Hematopoietic multipotent progenitor cell treated with erythropoietin and hydrocortisone succinate and interleukin-3 and kit ligand, for 17 days (in vitro differentiated cells): Measurements from ENCODE around the gene ATF4.

Experiments
- DNase-seq: peaks from one replicate; pipeline ENCODE4 v3.0.0-alpha.2; 2015; ENCODE audit warnings: low spot score

ATF4 gene

DNA sequence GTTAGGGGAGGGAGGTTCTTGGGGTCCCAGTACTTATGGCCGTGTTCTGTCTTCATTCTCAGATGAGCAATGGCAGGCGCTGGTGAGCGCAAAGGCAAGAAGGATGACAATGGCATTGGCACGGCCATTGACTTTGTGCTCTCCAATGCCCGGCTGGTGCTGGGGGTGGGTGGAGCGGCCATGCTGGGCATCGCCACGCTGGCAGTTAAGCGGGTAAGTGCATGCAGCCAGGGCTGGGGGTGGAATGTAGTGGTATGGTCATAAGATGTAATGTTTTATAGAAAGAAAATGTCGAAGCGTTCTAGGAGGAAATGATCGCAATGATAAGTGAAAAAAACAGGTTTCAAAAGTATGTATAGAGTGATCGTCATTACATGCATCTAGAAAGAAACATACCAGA is 9.1 kb upstream of the ATF4 start:
- DNase-seq = no peak

DNA sequence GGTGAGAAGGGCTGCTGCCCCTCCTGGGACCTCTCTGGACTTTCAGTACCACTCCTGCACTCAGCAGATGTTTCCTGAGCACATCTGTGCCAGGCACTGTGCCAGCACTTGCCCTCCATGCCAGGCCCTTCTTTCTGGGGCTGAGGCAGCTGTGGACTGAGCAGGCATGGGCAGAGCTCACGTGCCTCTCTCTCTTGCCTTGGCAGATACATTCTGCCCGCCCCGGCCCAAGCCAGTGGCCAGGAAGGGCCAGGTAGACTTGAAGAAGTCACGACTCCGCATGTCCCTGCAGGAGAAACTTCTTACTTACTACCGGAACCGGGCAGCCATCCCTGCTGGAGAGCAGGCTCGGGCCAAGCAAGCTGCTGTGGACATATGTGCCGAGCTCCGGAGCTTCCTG is 8.3 kb upstream of the ATF4 start:
- DNase-seq = no peak

- no peak for DNase-seq
Observed at GRCh38 chr22:39513791-39514190, 6.6 kb upstream of the ATF4 start.

DNA sequence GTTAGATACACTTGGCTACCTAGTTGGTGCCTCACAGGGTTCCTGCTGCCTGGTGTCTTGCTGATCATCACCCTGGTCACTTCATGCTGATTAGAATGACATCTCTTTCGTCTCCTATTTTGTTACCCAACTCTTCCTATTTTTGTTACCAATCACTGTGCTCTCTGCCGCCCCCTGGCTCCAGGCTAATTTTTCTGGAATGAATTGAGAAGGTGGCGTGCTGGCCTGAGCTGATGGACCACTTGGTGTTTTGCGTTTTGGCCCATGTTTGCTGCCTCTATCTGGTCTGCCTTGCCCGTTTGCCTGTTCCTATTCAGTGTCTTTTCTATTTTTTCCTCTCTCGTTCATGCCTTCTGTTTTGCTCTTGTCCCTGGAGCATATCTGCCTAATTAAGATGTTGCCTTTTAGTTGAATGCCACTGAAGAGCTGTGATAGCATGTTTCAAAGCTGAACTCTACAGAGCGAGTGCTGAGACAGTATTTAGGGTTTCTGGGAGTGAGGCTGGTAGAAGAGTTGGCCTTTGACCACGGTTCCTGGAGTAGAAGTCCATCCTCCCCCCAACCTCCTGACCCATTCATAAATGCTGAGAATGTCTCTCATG is 5.9 kb upstream of the ATF4 start:
- DNase-seq = peak; percentile 75

- no peak for DNase-seq
Observed at GRCh38 chr22:39515266-39516050, 4.9 kb upstream of the ATF4 start.

- no peak for DNase-seq
Observed at GRCh38 chr22:39517470-39517869, 2.9 kb upstream of the ATF4 start.

DNA sequence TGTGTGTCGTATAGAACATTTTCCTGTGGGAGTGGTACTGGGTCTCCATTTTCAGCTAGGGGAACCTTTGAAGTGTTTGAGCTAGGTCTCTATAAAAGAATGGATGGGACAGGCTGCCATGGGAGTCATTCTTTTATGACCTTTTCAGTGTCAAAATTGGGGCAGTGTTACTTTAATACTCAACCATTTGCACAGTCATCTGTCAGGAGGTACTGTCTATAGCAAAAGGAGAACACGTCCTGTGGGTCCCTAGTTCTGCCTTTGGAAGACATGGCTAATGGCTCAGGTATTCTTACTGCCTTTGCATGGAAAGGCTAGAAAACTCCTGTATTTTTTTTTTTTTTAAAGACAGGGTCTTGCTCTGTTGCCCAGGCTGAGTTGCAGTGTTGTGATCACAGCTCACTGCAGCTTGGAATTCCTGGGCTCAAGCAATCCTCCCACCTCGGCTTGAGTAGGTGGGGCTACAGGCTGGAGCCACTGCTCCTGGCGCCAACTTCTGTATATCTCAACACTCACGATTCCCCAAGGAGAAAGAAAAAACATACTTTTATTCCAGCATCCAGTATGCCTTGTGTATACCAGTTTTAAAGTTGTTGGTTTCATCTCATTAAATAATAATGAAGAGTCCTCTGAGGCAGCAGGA is 2.1 kb upstream of the ATF4 start:
- no peak for DNase-seq

DNA sequence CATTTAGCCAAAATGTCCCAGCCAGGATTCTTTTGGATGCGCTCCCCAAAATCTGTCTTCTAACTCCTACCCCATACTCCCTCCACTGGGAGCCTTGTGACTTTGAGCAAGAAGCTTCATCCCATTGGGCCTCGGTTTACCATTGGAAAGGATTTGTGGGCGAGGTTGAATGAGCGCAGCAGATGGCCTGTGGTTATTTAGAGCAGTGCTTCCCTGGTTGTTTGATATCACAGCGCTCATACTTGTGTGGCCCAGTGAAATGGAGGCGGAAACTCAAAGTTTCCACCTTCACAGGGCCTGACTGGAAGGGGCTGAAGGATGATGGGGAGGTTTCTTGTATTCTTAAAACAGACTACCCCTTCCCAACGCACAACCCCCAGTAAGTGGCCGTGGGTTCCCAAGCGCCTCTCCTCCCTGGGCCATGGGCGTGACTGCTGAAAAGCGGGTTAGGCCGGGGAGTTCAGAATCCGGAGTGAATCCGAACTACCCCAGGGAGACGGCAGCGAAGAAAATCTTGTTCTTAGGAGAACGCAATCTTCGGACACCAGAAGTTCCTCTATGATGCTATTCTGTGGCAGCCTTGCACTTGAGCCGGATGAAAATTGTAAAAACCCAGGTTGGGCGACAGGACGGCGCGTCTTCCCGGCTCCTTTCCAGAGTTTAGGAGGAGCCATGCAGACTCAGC is 1.2 kb upstream of the ATF4 start:
- DNase-seq = no peak

GRCh38 chr22:39519681-39520225 is 609 bp upstream of the ATF4 start:
- DNase-seq = peak; percentile 69

DNA sequence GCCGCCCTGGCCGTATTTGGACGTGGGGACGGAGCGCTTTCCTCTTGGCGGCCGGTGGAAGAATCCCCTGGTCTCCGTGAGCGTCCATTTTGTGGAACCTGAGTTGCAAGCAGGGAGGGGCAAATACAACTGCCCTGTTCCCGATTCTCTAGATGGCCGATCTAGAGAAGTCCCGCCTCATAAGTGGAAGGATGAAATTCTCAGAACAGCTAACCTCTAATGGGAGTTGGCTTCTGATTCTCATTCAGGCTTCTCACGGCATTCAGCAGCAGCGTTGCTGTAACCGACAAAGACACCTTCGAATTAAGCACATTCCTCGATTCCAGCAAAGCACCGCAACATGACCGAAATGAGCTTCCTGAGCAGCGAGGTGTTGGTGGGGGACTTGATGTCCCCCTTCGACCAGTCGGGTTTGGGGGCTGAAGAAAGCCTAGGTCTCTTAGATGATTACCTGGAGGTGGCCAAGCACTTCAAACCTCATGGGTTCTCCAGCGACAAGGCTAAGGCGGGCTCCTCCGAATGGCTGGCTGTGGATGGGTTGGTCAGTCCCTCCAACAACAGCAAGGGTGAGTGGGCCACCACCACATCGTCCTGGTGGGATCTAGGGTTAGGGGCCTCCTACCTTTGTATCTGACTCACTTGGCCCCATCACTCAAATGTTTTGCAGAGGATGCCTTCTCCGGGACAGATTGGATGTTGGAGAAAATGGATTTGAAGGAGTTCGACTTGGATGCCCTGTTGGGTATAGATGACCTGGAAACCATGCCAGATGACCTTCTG is 934 bp downstream of the ATF4 start:
- DNase-seq = peak; percentile 59

DNA sequence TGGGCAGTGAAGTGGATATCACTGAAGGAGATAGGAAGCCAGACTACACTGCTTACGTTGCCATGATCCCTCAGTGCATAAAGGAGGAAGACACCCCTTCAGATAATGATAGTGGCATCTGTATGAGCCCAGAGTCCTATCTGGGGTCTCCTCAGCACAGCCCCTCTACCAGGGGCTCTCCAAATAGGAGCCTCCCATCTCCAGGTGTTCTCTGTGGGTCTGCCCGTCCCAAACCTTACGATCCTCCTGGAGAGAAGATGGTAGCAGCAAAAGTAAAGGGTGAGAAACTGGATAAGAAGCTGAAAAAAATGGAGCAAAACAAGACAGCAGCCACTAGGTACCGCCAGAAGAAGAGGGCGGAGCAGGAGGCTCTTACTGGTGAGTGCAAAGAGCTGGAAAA is 1.7 kb downstream of the ATF4 start:
- DNase-seq = peak; percentile 25

DNA sequence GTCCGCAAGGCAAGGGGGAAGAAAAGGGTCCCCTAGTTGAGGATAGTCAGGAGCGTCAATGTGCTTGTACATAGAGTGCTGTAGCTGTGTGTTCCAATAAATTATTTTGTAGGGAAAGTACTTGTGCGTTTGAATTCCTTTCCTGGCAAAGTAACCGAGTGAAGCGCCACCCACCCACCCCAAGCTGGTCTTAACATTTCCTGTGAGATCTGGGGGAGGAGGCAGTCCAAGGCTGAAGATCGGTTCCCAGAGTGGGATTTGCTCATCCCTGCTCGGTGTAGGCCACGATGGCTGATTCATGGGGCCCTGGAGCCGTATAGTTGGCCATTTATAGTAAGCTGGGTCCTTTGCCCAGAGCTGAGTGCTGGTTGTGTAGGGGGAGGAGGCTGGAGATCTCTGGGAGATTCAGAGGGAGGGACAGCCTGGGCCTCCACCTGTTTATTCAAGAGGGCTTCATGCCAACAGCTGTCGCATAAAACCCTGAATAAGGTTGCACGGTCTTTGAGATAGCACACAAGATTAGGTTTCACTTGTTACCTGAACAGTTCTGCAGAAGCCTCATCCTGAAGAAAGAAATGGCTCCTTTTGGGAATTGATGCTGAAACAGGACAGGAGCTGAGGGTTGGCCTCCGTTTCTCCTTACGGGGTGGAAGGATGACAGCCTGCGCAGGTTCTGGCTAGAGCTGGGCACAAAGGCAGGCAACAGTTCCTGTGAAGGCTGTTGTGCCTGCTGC is 2.4 kb downstream of the ATF4 start:
- peak; percentile 62 for DNase-seq

DNA sequence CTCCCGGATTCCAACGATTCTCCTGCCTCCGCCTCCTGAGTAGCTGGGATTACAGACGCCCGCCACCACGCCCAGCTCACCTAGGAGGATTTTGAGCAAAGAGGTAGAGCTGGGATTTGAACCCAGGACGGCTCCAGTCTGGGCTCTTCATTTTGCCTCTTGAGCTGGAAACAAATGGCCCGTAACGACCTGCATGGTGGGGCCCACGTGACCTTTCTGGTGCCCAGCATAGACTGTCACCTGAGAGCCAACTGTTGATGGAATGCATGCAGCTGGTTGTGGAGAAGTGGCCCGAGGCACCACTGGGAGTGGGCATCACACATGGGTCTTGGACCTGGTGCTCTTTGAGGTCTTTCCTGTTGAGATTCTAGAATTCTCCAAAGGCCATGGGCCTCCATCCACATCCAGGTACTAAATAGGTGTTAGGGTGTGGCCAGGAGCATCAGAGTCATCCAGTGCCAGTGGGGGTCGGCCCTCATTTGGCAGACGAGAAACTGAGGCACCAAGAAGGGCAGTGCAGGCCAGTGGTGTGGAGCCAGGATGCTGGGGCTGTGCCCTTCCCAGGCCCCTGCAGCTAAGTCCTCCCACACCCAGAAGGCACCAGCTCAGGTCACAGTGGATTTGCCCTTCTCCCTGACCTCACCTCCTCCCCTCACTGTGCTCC is 3.9 kb downstream of the ATF4 start:
- peak; percentile 42 for DNase-seq

DNA sequence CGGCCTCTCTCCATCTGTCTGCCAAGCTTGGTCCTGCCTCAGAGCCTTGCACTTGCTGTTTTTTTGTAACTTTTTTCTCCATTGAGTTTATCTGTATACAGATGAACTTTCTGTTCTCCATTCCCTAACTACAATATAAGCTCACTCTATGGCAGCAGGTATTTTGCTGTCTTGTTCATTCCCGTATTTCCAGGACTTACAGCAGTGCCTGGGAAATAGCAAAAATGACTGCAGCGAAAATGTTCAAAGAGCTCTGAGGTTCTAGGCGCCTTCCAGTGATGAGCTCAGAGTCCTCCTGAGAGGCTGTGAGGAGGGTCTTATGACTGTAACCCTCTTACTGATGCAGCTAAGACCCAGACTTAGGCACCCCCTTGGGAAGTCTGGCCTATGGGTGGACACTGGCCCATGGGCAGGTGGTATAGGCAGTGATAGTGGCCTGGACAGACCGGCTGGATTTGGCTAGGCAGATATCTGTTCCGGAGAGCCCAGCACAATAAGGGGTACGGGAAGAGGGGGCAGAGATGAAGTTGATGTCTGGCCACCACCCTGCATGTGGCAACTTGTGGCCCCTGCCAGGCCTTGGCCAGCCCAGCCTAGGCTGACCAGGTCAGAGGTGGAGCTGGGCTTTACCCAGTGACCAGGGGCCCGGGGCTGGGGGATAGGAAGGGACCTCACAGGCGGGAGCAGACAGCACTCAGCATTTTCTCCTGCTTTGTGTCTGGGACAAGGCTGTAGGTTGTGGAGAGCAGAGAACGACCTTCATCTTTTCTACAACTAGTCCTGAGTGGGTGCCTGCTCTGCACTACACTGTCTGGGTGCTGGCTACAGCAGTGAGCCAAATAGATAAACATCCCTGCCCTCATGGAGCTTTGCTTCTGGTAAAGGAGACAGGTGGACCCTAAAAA is 4.6 kb downstream of the ATF4 start:
- DNase-seq = no peak

GRCh38 chr22:39525658-39525975 is 5.3 kb downstream of the ATF4 start:
- no peak for DNase-seq

- peak; percentile 31 for DNase-seq
Observed at GRCh38 chr22:39526736-39527171, 6.4 kb downstream of the ATF4 start.

GRCh38 chr22:39527481-39527961 is 7.2 kb downstream of the ATF4 start:
- no peak for DNase-seq

DNA sequence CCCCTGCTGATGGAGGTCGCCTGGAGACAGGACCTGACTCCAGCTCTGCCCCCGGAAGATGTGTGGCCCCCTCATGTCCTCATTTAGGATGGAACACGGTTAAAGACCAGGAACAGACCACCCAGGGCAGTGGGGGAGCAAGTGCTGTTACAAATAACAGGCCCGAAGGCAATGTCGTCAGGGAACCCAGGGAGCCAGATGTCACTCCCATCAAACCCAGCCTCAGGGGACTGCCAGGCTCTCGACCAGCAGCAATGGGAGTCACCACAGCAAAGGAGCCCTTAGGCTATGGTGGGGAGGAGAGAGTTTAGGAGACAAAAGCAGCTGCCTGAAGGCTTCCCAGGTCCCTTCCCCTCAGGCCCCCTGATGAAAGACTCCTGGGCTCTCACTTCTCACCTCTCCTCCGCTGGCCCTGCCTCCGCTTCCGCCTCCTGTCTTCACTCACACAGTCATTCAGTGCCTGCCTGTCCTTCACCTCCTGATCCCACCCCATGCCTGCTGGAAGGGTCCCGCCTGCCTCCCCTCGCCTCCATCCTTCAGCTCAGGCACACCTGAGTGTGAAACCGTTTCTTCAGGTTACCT is 7.8 kb downstream of the ATF4 start:
- DNase-seq = no peak
